Measurements from ENCODE around the gene MTMR8.
"Not testable (repeated sequence)": the region's sequence is repeated elsewhere in the genome, so short reads cannot be mapped to it uniquely, and the experiment has no call there.

Gene MTMR8

GRCh38 chrX:64394874-64395567 is at the start of gene MTMR8:
Gene MTMR8, minus strand, starts transcription at chrX:64395452. Its CDS starts 89 bp downstream, at chrX:64395363.
- peak; percentile 76 for DNase-seq

DNA sequence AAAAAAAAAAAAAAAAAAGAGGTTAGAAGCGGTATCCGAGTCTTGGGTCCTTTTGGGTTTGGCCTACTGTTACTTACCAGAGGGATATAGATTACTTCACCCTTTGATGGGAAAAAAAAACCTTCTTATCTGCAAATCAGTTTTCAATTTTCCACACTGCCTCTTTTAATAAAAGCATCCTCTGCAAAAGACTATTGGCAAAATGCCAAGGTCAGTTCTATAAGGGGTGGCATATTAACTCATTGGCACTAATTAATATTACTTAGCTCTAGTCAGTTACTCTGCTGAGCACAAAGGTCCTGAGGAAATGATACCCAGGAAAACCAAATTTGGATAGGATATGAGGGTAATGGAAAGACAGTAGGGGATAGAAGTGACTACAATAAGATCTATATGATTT is 44.3 kb upstream of the MTMR8 start:
- no peak for DNase-seq

DNA sequence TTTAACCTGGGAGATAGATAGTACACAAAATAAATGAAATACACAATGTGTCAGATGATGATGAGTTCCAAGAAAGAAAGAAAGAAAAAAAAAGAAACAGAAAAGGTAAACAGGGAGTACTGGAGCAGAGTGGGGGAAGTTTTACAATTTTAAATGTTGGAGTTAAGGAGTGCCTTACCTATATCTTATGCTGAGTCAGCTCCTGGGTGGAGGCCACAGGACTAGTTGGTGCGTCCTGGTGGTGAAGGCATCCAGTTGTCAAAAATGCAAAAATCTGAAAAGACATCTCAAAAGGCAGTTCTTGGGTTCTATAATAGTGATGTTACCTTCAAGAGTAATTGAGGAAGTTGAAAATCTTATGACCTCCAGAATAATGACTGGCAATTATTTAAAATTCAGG is 42.4 kb upstream of the MTMR8 start:
- no peak for DNase-seq

GRCh38 chrX:64437218-64437617 is 42.0 kb upstream of the MTMR8 start:
- DNase-seq: no peak

GRCh38 chrX:64428371-64428770 is 33.1 kb upstream of the MTMR8 start:
- DNase-seq: no peak

DNA sequence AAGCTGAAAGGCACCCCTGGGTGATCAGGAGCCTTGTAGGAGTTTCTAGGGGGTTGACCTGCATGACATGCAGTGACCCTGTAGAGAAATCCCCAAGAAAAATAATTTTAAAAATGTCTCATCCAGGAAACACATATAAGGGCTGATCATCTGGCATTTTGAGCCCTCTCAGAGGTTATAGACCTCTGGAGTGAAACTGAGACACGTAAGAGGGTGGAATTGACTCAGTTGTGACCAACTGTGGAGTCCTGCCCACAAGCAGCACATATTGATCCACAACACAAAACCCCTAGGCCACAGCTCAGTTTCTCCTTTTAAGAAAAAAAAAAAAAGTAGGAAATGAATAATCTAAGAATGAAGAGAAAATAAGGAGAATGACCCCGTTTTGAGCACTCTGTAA is 32.5 kb upstream of the MTMR8 start:
- DNase-seq: no peak

DNA sequence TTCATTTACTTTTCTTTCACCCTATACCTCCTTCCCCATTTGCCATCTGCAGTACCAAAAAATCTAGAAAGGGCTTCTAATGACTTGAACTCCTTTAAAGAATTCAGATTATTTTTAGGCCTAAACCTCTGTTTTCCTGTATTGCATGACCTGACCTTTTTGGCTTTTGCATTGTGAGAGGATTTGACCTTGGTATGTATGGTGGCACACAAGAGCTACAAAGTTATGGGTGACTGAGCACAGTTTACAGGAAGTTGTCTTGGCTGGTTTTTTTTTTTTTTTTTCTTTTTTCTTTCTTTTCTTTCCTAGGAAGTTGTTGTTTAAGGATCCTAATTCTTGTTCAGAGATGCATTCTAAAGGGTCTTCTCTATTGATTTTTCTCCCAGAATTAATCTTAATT is 32.0 kb upstream of the MTMR8 start:
- DNase-seq: no peak

GRCh38 chrX:64409730-64410129 is 14.5 kb upstream of the MTMR8 start:
- not testable (repeated sequence) for DNase-seq

DNA sequence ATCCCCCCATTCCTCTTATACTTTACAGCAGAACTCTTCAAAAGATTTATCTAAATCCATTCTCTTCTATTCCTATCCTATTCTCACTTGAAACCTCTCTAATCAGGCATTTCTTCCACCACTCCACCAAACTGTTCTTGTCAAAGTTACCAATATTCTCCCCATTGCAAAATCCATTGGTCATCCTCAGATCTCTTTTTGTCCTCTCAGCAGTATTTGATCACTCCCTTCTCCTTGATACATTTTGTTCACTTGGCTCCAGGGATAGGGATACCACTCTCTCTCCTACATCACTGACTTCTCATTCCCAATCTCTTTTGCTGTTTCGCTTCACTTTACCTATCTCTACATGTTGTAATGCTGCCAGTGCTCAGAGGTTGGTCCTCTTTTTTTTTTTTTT is 2.8 kb upstream of the MTMR8 start:
- DNase-seq: no peak

DNA sequence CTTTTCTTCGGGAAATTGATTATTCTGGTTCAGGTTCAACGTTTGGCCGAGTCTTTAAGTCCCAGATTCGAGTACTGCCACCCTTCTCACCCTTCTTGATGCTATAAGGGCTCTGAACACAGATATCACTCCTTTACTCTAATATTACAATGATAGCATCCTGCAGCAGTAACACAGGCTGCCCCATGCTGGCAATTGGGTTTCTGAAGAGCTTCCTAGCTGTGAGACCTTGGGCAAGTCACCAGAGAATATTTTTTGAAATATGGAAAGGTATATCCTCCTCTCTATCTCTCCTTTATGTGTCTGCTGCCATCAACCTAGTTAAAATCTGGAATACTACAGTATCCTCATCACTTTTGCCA is 297 bp upstream of the MTMR8 start:
- no peak for DNase-seq

GRCh38 chrX:64394059-64394873 is 986 bp downstream of the MTMR8 start:
- no peak for DNase-seq

DNA sequence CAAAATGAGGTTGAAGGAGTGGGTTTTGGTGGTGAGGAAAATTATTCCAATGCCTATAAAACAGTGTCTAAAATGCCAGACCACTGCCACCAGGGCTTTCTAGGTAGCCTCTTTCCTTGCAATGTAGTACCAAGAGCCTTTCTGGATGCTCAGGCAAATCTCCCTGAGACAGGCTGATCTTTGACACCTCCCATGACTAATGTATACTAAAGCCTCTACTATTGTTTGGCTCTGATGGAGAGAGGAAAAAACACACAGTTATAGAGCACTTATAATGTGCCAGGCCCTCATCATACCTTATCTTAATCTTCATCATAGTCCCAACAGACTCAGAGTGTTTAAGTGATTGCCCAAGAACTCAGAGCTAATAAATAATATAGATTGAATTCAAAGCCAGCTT is 5.8 kb downstream of the MTMR8 start:
- DNase-seq: no peak

GRCh38 chrX:64380789-64381188 is 14.5 kb downstream of the MTMR8 start:
- DNase-seq: not testable (repeated sequence)

DNA sequence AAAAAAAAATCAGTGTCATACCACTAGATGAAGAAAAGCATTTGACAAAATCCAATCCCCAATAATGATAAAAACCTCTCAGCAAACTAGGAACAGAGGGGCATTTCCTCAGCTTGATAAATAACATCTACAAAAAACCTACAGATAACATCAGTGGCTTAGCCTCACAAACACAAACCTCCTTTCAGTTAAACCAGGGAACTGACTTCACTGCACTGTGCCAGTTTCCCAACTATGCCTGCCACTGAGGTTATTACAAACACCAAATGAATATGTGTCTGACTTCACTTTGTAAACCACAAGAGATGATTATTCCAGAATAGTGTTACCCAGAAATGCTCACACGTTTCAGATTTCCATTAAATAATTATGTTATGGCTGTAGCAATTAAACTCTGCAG is 15.3 kb downstream of the MTMR8 start:
- no peak for DNase-seq

DNA sequence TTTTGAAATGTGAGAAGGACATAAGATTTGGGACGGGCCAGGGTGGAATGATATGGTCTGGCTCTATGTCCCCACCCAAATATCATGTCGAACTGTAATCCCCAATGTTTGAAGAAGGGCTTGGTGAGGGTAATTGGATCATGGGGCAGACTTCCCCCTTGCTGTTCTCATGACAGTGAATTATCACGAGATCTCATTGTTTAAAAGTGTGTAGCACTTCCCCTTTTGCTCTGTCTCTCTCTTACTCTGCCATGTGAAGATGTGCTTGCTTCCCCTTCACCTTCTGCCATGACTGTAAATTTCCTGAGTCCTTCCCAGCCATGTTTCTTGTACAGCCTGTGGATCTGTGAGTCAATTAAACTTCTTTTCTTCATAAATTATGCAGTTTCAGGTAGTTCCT is 17.5 kb downstream of the MTMR8 start:
- no peak for DNase-seq

GRCh38 chrX:64352081-64352480 is 43.2 kb downstream of the MTMR8 start:
- DNase-seq: no peak

DNA sequence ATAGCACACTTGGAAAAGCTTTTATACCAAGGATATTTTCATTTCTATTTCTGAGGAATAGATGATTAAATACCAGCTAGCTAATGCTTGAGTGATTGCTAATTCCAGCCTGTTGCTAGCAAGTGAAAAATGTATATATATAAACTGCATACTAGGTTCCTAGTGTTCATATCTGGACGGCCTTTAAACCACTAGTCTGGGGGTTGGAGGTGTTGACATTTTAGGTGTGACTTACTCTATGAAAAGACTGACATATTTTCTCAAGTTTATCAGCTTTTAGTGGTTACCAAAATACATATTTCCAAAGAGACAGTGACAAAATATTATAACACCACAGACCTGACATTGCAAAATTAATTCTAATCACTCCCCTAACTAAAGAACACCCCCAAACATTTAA is 44.7 kb downstream of the MTMR8 start:
- DNase-seq: no peak

DNA sequence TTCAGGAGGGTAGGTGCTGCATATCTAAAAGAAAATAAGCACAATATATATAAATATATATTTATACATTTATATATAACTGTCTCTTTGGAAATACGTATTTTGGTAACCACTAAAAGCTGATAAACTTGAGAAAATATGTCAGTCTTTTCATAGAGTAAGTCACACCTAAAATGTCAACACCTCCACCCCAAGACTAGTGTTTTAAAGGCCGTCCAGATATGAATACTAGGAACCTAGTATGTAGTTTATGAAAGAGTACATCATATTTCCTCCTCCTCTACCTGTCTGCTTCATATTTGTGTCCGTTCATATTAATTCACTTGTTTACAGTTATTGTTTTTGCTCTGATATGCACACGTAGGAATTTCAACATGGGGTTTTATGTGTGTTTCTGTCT is 45.2 kb downstream of the MTMR8 start:
- no peak for DNase-seq

DNA sequence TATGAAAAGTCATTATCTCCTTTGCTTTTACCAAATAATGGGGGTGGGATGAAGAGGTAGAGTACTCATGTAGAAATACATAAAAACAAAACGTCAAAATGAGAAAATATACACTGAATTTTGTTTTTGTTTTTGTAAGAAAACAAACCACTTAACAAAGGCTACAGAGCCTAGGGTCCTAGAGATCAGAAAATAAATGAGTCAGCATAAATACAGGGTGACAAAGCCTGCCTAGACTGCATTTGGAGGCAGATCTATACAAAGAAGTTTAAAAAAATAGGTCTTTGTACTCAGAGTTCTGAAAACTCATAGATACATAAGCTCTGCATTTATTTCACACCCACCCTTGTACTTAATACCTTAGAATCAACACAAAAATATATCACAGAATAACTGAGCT is 52.4 kb downstream of the MTMR8 start:
- DNase-seq: no peak

GRCh38 chrX:64338296-64338695 is 57.0 kb downstream of the MTMR8 start:
- no peak for DNase-seq

- DNase-seq: no peak
Observed at GRCh38 chrX:64334467-64334866, 60.8 kb downstream of the MTMR8 start.

GRCh38 chrX:64330284-64330683 is 65.0 kb downstream of the MTMR8 start:
- DNase-seq: no peak

DNA sequence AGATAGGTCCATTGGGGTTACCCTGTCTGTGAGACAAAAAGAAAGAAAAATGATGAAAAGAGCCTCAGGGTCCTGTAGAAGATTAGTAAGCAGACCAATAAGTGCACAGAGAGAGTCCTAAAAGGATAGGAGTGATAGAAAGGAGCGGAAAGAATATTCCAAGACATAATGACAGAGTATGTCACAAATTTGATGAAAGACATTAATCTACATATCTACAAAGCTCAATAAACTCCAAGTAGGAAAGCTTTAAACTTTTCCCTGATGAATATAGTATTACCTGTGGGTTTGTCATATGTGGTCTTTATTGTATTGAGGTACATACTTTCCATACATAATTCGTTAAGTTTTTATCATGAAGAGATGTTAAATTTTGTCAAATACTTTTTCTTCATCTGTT is 73.7 kb downstream of the MTMR8 start:
- no peak for DNase-seq

DNA sequence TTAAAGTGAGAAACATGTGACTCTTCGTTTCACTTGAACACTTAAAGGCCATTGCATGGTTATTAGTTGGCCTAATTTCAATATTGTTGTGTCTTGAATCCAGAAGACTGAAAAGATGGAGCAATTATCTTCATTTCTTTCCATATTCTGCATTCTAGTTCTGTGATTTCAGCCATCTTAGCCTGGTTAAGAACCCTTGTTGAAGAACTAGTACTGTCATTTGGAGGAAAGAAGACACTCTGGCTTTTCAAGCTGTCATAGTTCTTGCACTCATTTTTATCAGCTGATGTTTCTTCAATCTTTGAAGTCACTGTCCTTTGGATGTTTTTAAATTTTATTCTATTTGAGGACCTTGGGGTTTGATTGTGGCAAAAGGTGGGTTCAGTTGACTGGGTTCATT is 81.6 kb downstream of the MTMR8 start:
- DNase-seq: no peak

DNA sequence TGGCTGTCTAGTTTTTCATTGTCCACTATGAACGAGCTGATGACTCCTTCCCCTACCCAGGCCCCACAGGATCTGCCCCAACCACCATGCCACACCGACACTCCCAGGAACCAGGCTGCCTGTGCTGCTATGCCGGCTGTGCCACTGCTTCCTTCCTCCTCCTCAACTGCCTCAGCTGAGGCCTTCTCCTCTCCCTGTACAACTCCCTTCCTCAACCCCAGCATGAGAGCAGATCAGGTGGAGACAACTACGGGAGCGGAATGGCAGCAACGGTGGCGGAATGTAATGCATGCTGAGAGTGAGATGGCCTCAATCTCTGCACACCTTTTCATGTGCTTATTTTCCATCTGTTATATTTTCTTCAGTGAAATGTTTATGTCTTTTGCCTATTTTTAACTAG is 88.5 kb downstream of the MTMR8 start:
- DNase-seq: no peak

Measured in stimulated activated CD4-positive, alpha-beta T cell treated with anti-CD3 and anti-CD28 coated beads, Interleukin-4, amount 100 ng/mL, for 1 hour (primary cell).